Epithelial cell of proximal tubule (primary cell): ENCODE data around the gene ATF3. TPM values are rescaled to one million over a fixed set of nuclear protein-coding genes. Genes with fewer than 3 reads are reported as not detected.

Experiments
- DNase-seq: peaks from one replicate; pipeline ENCODE4 v3.0.0-alpha.2; 2011; ENCODE audit warnings: low read depth
- H3K4me3 ChIP-seq: 2 replicates; pipeline ENCODE4 v1.5.1; 2011; ENCODE audit warnings: low read depth, mild to moderate bottlenecking, low read length
- total RNA-seq: library from RNA; depleted of rRNA; stranded (reverse); fragments of >200 nt; gene quantifications from 2 replicates; pipeline ENCODE4 v1.2.3, GENCODE V29; 2015
- TF ChIP-seq, protein P1 (sequence below): conservative IDR thresholded peaks from 2 replicates; pipeline ENCODE4 v1.5.1; 2012; ENCODE audit warnings: low read depth, mild to moderate bottlenecking, low read length

The ATF3 gene
- total RNA-seq, 1 donor from 2014 or later = 18.9 TPM

DNA sequence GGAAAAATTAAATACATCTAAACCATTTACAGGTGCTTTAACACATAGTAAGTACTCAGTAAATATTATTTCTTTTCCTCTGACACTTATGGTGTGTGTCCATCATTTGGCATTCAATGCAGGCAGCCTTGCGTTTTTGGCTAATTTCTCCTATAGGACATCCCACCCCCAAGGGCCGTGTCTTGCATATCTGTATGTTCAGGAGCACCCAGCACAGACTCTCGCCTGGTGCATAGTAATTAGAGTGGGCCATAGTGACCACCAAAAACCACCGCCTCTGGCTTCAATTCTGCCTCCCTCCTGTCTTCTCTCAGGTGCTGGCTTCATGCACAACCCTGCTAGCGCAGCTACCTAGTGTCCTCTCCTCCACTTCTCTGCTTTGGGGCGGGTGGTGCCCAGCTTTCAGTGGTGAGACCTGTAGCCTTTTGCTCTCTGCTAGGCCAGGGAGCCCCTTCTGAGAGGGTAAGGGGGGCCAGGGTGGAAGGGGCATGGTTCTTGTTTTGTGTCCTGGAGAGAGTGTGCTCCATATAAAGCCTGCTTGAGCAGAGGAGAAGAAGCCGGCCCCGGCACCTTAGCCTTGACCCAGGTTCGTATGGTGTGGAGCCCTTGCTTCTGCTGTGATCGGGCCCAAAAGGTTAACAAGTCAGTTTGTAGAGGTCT, 57.7 kb downstream of the ATF3 start:
- DNase-seq = no peak
- TF ChIP-seq, protein P1, sequence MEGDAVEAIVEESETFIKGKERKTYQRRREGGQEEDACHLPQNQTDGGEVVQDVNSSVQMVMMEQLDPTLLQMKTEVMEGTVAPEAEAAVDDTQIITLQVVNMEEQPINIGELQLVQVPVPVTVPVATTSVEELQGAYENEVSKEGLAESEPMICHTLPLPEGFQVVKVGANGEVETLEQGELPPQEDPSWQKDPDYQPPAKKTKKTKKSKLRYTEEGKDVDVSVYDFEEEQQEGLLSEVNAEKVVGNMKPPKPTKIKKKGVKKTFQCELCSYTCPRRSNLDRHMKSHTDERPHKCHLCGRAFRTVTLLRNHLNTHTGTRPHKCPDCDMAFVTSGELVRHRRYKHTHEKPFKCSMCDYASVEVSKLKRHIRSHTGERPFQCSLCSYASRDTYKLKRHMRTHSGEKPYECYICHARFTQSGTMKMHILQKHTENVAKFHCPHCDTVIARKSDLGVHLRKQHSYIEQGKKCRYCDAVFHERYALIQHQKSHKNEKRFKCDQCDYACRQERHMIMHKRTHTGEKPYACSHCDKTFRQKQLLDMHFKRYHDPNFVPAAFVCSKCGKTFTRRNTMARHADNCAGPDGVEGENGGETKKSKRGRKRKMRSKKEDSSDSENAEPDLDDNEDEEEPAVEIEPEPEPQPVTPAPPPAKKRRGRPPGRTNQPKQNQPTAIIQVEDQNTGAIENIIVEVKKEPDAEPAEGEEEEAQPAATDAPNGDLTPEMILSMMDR = no peak
- no peak overlapping the region for H3K4me3 ChIP-seq

GRCh38 chr1:212667223-212668139, 58.9 kb downstream of the ATF3 start:
- TF ChIP-seq, protein P1 = no peak
- H3K4me3 ChIP-seq = no peak overlapping the region
- peak; percentile 84 for DNase-seq

GRCh38 chr1:212668477-212668876, 59.9 kb downstream of the ATF3 start:
- no peak overlapping the region for H3K4me3 ChIP-seq
- TF ChIP-seq, protein P1 = no peak
- DNase-seq = no peak

DNA sequence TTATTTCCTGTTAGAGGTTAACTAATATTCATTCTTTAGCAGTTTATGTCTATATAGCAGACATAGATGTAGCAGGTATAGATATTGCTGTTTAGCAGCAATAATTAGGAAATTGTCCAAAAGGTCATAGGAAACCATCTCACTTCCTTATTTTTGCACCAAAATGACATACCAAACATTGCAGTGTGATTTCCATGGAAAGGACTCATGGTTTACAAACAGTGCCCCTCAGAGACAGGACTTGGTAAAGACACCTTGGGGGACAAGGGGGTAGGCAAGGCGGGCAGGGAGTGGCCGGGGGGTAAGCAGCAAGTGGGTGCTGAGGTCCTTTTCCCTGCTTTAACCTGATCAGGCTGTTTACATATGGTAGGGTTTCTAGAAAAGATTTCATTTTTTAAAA, 60.5 kb downstream of the ATF3 start:
- no peak for DNase-seq
- TF ChIP-seq, protein P1 = peak; percentile 30
- H3K4me3 ChIP-seq = no peak overlapping the region

DNA sequence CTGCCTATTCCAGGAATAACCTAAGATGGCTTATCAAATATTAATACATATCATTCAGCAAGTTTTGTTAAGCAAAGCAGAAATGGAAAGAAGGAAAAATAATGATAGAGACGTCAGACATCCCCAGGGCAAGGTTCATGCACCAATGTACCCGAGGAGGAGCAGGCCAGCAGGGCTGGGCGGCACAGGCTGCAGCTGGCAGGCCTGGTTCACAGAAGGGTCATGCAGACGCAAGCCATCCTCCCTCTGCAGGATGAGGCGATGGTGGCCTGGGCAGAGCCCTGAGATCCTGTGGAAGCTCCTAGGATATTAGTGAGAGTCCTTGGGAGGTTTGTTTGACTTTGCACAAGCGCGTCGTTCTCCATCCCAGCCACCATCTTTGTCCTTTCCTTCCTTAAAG, 61.0 kb downstream of the ATF3 start:
- DNase-seq = no peak
- no peak overlapping the region for H3K4me3 ChIP-seq
- TF ChIP-seq, protein P1 = no peak

DNA sequence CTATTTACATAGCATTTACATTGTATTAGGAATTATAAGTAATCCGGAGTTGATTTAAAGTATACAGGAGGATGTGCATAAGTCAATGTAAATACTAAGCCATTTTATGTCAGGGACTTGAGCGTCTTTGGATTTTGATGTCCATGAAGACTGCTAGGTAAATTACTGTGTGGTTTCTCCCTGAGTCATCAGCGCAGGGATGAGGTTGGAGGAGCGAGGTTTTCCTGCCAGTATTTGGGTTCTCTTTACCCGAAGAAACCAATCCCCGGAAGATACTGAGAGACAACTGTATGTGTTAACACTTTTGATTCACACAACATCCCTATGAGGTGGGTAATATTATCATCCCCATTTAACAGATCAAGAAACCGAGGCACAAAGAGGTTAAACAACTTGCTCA, 61.7 kb downstream of the ATF3 start:
- TF ChIP-seq, protein P1 = no peak
- DNase-seq = no peak
- H3K4me3 ChIP-seq = no peak overlapping the region

Other genes with a start within 250 kb of the ATF3 start
- 12.9 and 17.7 TPM in 2 replicates for gene PACC1, start 193.9 kb upstream of the ATF3 start, total RNA-seq
- gene NENF, start 175.8 kb upstream of the ATF3 start, total RNA-seq = 78.7 and 115 TPM in 2 replicates
- gene BATF3, start 91.1 kb downstream of the ATF3 start, total RNA-seq = 2.5 TPM in 1 of 2 replicates, not detected in the other
- gene NSL1, start 183.0 kb downstream of the ATF3 start, total RNA-seq = 31.2 and 52.6 TPM in 2 replicates
- gene TATDN3, start 183.1 kb downstream of the ATF3 start, total RNA-seq = 10.7 and 12.9 TPM in 2 replicates
- not detected in 2 replicates for gene SPATA45, start 238.9 kb downstream of the ATF3 start, total RNA-seq
- 6.9 and 7.0 TPM in 2 replicates for gene FLVCR1, start 249.5 kb downstream of the ATF3 start, total RNA-seq